SK-N-SH (cell line): ENCODE data around the gene PAMR1. TPM values are rescaled to one million over a fixed set of nuclear protein-coding genes. Genes with fewer than 3 reads are reported as not detected.

Source experiments
- CTCF ChIA-PET: fragments of 300-600, 350-600 bp; formaldehyde crosslinking; extraction: SDS; loops from one replicate; lab custom pipeline; 2021; lab: Yijun Ruan, JAX
- POLR2A ChIA-PET: fragments of 350-600 bp; sonication (Branson Sonifier 250); formaldehyde crosslinking; extraction: SDS; loops from one replicate; lab custom pipeline; 2020; ENCODE audit warnings: antibody characterized with exemption, inconsistent platforms; lab: Yijun Ruan, JAX
- DNase-seq: peaks from one replicate; pipeline ENCODE4 v3.0.0; 2012
- H2AFZ ChIP-seq: fragments of 200-600 bp; sonication (generic); 2 replicates; pipeline ENCODE4 v1.8.1; 2016; ENCODE audit warnings: antibody characterized with exemption, mild to moderate bottlenecking, low read depth
- H3F3A ChIP-seq: fragments of 200-600 bp; sonication (generic); replicated peaks from 2 replicates; pipeline ENCODE3; 2016; ENCODE audit warnings: antibody characterized with exemption, mild to moderate bottlenecking; ENCODE audit not compliant: insufficient read depth
- H3K27ac ChIP-seq, 2 experiments: fragments of 200-500 bp in 1 of 2; fragments of 200-600 bp in 1 of 2; sonication (Bioruptor generic) in 1 of 2; sonication (generic), shearing (Covaris generic) in 1 of 2; 2 replicates each; pipeline versions ENCODE4 v1.5.1 to v1.6.1; 2014 to 2016; ENCODE audit warnings: low read depth in 2 of 2, inconsistent platforms in 1 of 2, low read length in 1 of 2, mild to moderate bottlenecking in 1 of 2, mixed read lengths in 1 of 2
- H3K27me3 ChIP-seq: fragments of 200-600 bp; sonication (generic), shearing (Covaris generic); 2 replicates; pipeline ENCODE4 v1.6.1; 2016; ENCODE audit warnings: mixed run types; ENCODE audit not compliant: insufficient read depth
- H3K36me3 ChIP-seq, 2 experiments: fragments of 200-500 bp in 1 of 2; fragments of 200-600 bp in 1 of 2; sonication (Bioruptor generic) in 1 of 2; sonication (generic) in 1 of 2; replicated peaks in 1 of 2; 2 replicates each; pipeline versions ENCODE3 to v1.5.1; 2014 to 2016; ENCODE audit warnings: low read length in 1 of 2, mild to moderate bottlenecking in 1 of 2; ENCODE audit not compliant: insufficient read depth in 2 of 2, control insufficient read depth in 1 of 2
- H3K4me1 ChIP-seq, 2 experiments: fragments of 200-500 bp in 1 of 2; fragments of 200-600 bp in 1 of 2; sonication (Bioruptor generic) in 1 of 2; sonication (generic), shearing (Covaris generic) in 1 of 2; 2 replicates each; pipeline versions ENCODE4 v1.5.1 to v1.6.1; 2014 to 2016; ENCODE audit warnings: low read depth in 1 of 2, low read length in 1 of 2, mixed run types in 1 of 2; ENCODE audit not compliant: insufficient read depth in 2 of 2, control insufficient read depth in 1 of 2
- H3K4me2 ChIP-seq: fragments of 200-600 bp; sonication (generic), shearing (Covaris generic); 2 replicates; pipeline ENCODE4 v1.6.1; 2017; ENCODE audit warnings: mixed run types
- H3K4me3 ChIP-seq, 2 experiments: fragments of 200-500 bp in 1 of 2; fragments of 200-600 bp in 1 of 2; sonication (Bioruptor generic) in 1 of 2; sonication (generic), shearing (Covaris generic) in 1 of 2; 2 replicates each; pipeline versions ENCODE4 v1.5.1 to v1.8.1; 2014 to 2016; ENCODE audit warnings: low read depth in 2 of 2, inconsistent platforms in 1 of 2, low read length in 1 of 2, mild to moderate bottlenecking in 1 of 2, mixed read lengths in 1 of 2, moderate library complexity in 1 of 2
- H3K79me2 ChIP-seq: fragments of 200-600 bp; sonication (generic); 2 replicates; pipeline ENCODE4 v1.8.1; 2017; ENCODE audit warnings: mild to moderate bottlenecking; ENCODE audit not compliant: insufficient read depth
- H3K9ac ChIP-seq: fragments of 200-600 bp; sonication (generic); 2 replicates; pipeline ENCODE4 v1.6.1; 2017; ENCODE audit warnings: mixed run types
- H3K9me2 ChIP-seq: fragments of 200-600 bp; sonication (generic); 2 replicates; pipeline ENCODE4 v1.6.1; 2017; ENCODE audit warnings: mixed run types
- H3K9me3 ChIP-seq: fragments of 200-600 bp; sonication (generic); 2 replicates; pipeline ENCODE4 v1.6.1; 2017; ENCODE audit warnings: mixed run types, mild to moderate bottlenecking, moderate library complexity
- H4K20me1 ChIP-seq: fragments of 200-600 bp; sonication (generic); 2 replicates; pipeline ENCODE4 v1.6.1; 2017; ENCODE audit warnings: mild to moderate bottlenecking, mixed run types; ENCODE audit not compliant: insufficient read depth
- CHD2 ChIP-seq: fragments of 150-350 bp; IDR thresholded peaks from 2 replicates; pipeline ENCODE4 v1.6.1; 2018; ENCODE audit warnings: low read length; ENCODE audit not compliant: partially characterized antibody
- CTCF ChIP-seq: fragments of 200-600 bp; sonication (generic); IDR thresholded peaks from 2 replicates; pipeline ENCODE4 v1.6.1; 2017; ENCODE audit warnings: antibody characterized with exemption, mild to moderate bottlenecking, moderate library complexity
- EP300 ChIP-seq, 2 experiments: IDR thresholded peaks; 2 replicates each; pipeline versions ENCODE4 v1.4.0 to v1.6.1; 2012; ENCODE audit warnings: borderline replicate concordance in 1 of 2, low read depth in 1 of 2, low read length in 1 of 2
- EZH2phosphoT487 ChIP-seq: fragments of 200-600 bp; sonication (generic); IDR thresholded peaks from 2 replicates; pipeline ENCODE4 v1.6.1; 2017; ENCODE audit warnings: low read depth, mixed run types, mild to moderate bottlenecking, antibody characterized with exemption, moderate library complexity, borderline replicate concordance
- FOSL2 ChIP-seq: IDR thresholded peaks from 2 replicates; pipeline ENCODE4 v1.4.0; 2012; ENCODE audit warnings: low read depth, mild to moderate bottlenecking, moderate library complexity, borderline replicate concordance
- GABPA ChIP-seq: IDR thresholded peaks from 2 replicates; pipeline ENCODE4 v1.4.0; 2012; ENCODE audit warnings: low read depth, mild to moderate bottlenecking
- IRF3 ChIP-seq: fragments of 150-350 bp; IDR thresholded peaks from 2 replicates; pipeline ENCODE4 v1.6.1; 2016; ENCODE audit warnings: mild to moderate bottlenecking, low read depth, low read length
- JUND ChIP-seq: IDR thresholded peaks from 2 replicates; pipeline ENCODE4 v1.4.0; 2012
- MEF2A ChIP-seq: IDR thresholded peaks from 2 replicates; pipeline ENCODE4 v1.4.0; 2012; ENCODE audit warnings: low read depth, borderline replicate concordance
- MXI1 ChIP-seq: IDR thresholded peaks from 2 replicates; pipeline ENCODE4 v1.6.1; 2012; ENCODE audit warnings: mild to moderate bottlenecking, low read depth, low read length, improper control_type of control experiment
- PBX3 ChIP-seq: IDR thresholded peaks from 2 replicates; pipeline ENCODE4; 2012
- POLR2AphosphoS5 ChIP-seq: IDR thresholded peaks from 2 replicates; pipeline ENCODE4 v1.6.1; 2012; ENCODE audit warnings: low read depth, low read length
- RAD21 ChIP-seq: IDR thresholded peaks from 2 replicates; pipeline ENCODE4 v1.6.1; 2012; ENCODE audit warnings: mild to moderate bottlenecking, low read length
- RCOR1 ChIP-seq: fragments of 150-350 bp; IDR thresholded peaks from 2 replicates; pipeline ENCODE4 v1.6.1; 2017; ENCODE audit warnings: antibody characterized with exemption, low read length
- RFX5 ChIP-seq: IDR thresholded peaks from 2 replicates; pipeline ENCODE4 v1.6.1; 2012; ENCODE audit warnings: mild to moderate bottlenecking, improper control_type of control experiment, low read length
- RXRA ChIP-seq: IDR thresholded peaks from 2 replicates; pipeline ENCODE4 v1.4.0; 2012; ENCODE audit warnings: low read depth, mild to moderate bottlenecking, borderline replicate concordance
- SMC3 ChIP-seq: IDR thresholded peaks from 2 replicates; pipeline ENCODE4 v1.6.1; 2012; ENCODE audit warnings: low read depth, low read length, improper control_type of control experiment
- TAF1 ChIP-seq: IDR thresholded peaks from 2 replicates; pipeline ENCODE4 v1.6.1; 2012; ENCODE audit warnings: low read depth, mild to moderate bottlenecking, low read length, moderate library complexity, borderline replicate concordance
- USF2 ChIP-seq: fragments of 150-350 bp; IDR thresholded peaks from 2 replicates; pipeline ENCODE4 v1.6.1; 2017; ENCODE audit warnings: antibody characterized with exemption, low read length, low read depth, borderline replicate concordance
- WGBS: methylation state at CpG from one replicate; pipeline ENCODE4 v1.1.6; 2017; ENCODE audit warnings: low lambda C conversion rate; 5-methylcytosine and 5-hydroxymethylcytosine counted together
- polyA plus RNA-seq, 3 experiments: library from polyadenylated mRNA; depleted of rRNA; stranded (reverse); fragments of >200 nt; gene quantifications; 2 replicates each; pipeline ENCODE4 v1.2.3, GENCODE V29; 2012

Gene PAMR1
- polyA plus RNA-seq, 1 of the 3 experiments (the other 2 are of a cell fraction), result 0.31 TPM

- H3K36me3 ChIP-seq, result no peaks in the 10 kb centered on the region
- H3K9ac ChIP-seq, result no peak overlapping the region
- no peaks in the 10 kb centered on the region for H4K20me1 ChIP-seq
- no peak overlapping the region for H3K4me2 ChIP-seq
- ChIA-PET POLR2A (no interaction called here), CTCF (interaction anchor here (0.6 to 3.2 kb wide), 4 partner anchors 13 to 803 kb away, joined by 3 to 15 read pairs (median 3); no protein-coding TSS in a partner anchor)
- no peaks in the 10 kb centered on the region for H3K9me2 ChIP-seq
- no peaks in the 10 kb centered on the region for H3K79me2 ChIP-seq
- H3K4me3 ChIP-seq, result no peak overlapping the region
- H3K27ac ChIP-seq, result no peak overlapping the region
- DNase-seq, result no peak
- no peaks in the 10 kb centered on the region for H3K9me3 ChIP-seq
- no peaks in the 10 kb centered on the region for H3K4me1 ChIP-seq
- H3F3A ChIP-seq, result no peaks in the 10 kb centered on the region
- no peak overlapping the region for H2AFZ ChIP-seq
- 66% methylated on average over 12 of the region's 13 CpGs for WGBS
- H3K27me3 ChIP-seq, result no peaks in the 10 kb centered on the region
- no peak for TF ChIP-seq JUND
- no peak for TF ChIP-seq GABPA
- TF ChIP-seq CTCF, result no peak
- no peak for TF ChIP-seq USF2
- TF ChIP-seq RCOR1, result no peak
- TF ChIP-seq CHD2, result no peak
- no peak for TF ChIP-seq FOSL2
- TF ChIP-seq RXRA, result no peak
- no peak for TF ChIP-seq MEF2A
These were observed 62.1 kb downstream of the PAMR1 start for GRCh38 chr11:35463331-35463751.

- ChIA-PET CTCF (interaction anchor here (1.1 to 3.2 kb wide), 2 partner anchors 11 to 23 kb away, joined by 3 to 15 read pairs; no protein-coding TSS in a partner anchor), POLR2A (no interaction called here)
- Histone ChIP-seq H3K9ac (no peak overlapping the region), H3K27ac (no peak overlapping the region), H4K20me1 (no peaks in the 10 kb centered on the region), H3K4me2 (no peak overlapping the region), H3K79me2 (no peaks in the 10 kb centered on the region), H3K9me2 (no peaks in the 10 kb centered on the region), H2AFZ (no peak overlapping the region), H3F3A (no peaks in the 10 kb centered on the region), H3K9me3 (no peaks in the 10 kb centered on the region), H3K4me3 (no peak overlapping the region), H3K4me1 (no peaks in the 10 kb centered on the region), H3K36me3 (no peaks in the 10 kb centered on the region), H3K27me3 (no peaks in the 10 kb centered on the region; the same call in 1 of the 2 replicates)
- 57% methylated on average over 2 of the region's 2 CpGs for WGBS
- DNase-seq, result no peak
- TF ChIP-seq RFX5 (no peak), MXI1 (no peak), POLR2AphosphoS5 (no peak), IRF3 (no peak), RAD21 (no peak), RCOR1 (no peak), EP300 (IDR thresholded peaks at IDR 0.05; ENCODE audit: borderline replicate concordance in 1 of 2, low read depth in 1 of 2, low read length in 1 of 2) (no peak), SMC3 (no peak), RXRA (no peak), CHD2 (no peak), PBX3 (no peak), USF2 (no peak), EZH2phosphoT487 (no peak), TAF1 (no peak)
These were observed 63.4 kb downstream of the PAMR1 start for GRCh38 chr11:35461917-35462538.
